H9 (cell line): ENCODE data around the gene COMMD9. TPM values are rescaled to one million over a fixed set of nuclear protein-coding genes. Genes with fewer than 3 reads are reported as not detected.
A peak's percentile ranks its signal among the peaks of the same experiment; 100 is the strongest.

Source experiments
- DNase-seq: peaks from one replicate; pipeline ENCODE4 v3.0.0-alpha.2; 2017
- H2AFZ ChIP-seq: one replicate; pipeline ENCODE4 v1.6.1; 2013; ENCODE audit warnings: mild to moderate bottlenecking, low read length, control low read depth, moderate library complexity
- H2AK5ac ChIP-seq: 2 replicates; pipeline ENCODE4 v1.6.1; 2013; ENCODE audit warnings: low read length, control low read depth, mixed read lengths; ENCODE audit not compliant: insufficient read length
- H2BK120ac ChIP-seq: one replicate; pipeline ENCODE4 v1.6.1; 2013; ENCODE audit warnings: low read depth, mild to moderate bottlenecking, low read length, control low read depth, inconsistent platforms; ENCODE audit not compliant: poor library complexity, severe bottlenecking
- H2BK12ac ChIP-seq: 2 replicates; pipeline ENCODE4 v1.6.1; 2013; ENCODE audit warnings: low read length, control low read depth, mixed read lengths, low read depth; ENCODE audit not compliant: insufficient read length
- H2BK15ac ChIP-seq: 2 replicates; pipeline ENCODE4 v1.6.1; 2013; ENCODE audit warnings: low read depth, low read length, control low read depth
- H2BK20ac ChIP-seq: one replicate; pipeline ENCODE4 v1.6.1; 2013; ENCODE audit warnings: low read depth, mild to moderate bottlenecking, low read length, control low read depth, inconsistent platforms; ENCODE audit not compliant: poor library complexity, severe bottlenecking
- H2BK5ac ChIP-seq: 2 replicates; pipeline ENCODE4 v1.6.1; 2013; ENCODE audit warnings: low read length, control low read depth, mixed read lengths; ENCODE audit not compliant: insufficient read length
- H3K14ac ChIP-seq: 2 replicates; pipeline ENCODE4 v1.6.1; 2013; ENCODE audit warnings: low read length, control low read depth; ENCODE audit not compliant: insufficient read depth
- H3K18ac ChIP-seq: 2 replicates; pipeline ENCODE4 v1.6.1; 2013; ENCODE audit warnings: low read depth, mild to moderate bottlenecking, mixed read lengths, low read length, control low read depth; ENCODE audit not compliant: insufficient read length
- H3K23ac ChIP-seq: 2 replicates; pipeline ENCODE4 v1.6.1; 2013; ENCODE audit warnings: low read length, control low read depth, mixed read lengths, low read depth; ENCODE audit not compliant: insufficient read length
- H3K23me2 ChIP-seq: 2 replicates; pipeline ENCODE4 v1.6.1; 2013; ENCODE audit warnings: low read depth, mild to moderate bottlenecking, mixed read lengths, low read length, control low read depth; ENCODE audit not compliant: insufficient read length, poor library complexity, severe bottlenecking
- H3K27ac ChIP-seq: 2 replicates; pipeline ENCODE4 v1.5.1; 2013; ENCODE audit warnings: low read length, control low read depth, mixed read lengths, low read depth; ENCODE audit not compliant: insufficient read length
- H3K27me3 ChIP-seq: 2 replicates; pipeline ENCODE4 v1.6.1; 2013; ENCODE audit warnings: low read length, control low read depth, inconsistent platforms; ENCODE audit not compliant: insufficient read depth
- H3K4ac ChIP-seq: 2 replicates; pipeline ENCODE4 v1.6.1; 2013; ENCODE audit warnings: low read depth, mild to moderate bottlenecking, control low read depth, inconsistent platforms, low read length, moderate library complexity
- H3K4me1 ChIP-seq: 2 replicates; pipeline ENCODE4 v1.6.1; 2013; ENCODE audit warnings: low read length, control low read depth, inconsistent platforms; ENCODE audit not compliant: insufficient read depth
- H3K4me2 ChIP-seq: 2 replicates; pipeline ENCODE4 v1.6.1; 2013; ENCODE audit warnings: low read length, control low read depth, mixed read lengths; ENCODE audit not compliant: insufficient read length, insufficient read depth
- H3K56ac ChIP-seq: 2 replicates; pipeline ENCODE4 v1.6.1; 2013; ENCODE audit warnings: low read depth, mild to moderate bottlenecking, mixed read lengths, low read length, control low read depth; ENCODE audit not compliant: insufficient read length
- H3K79me1 ChIP-seq: 2 replicates; pipeline ENCODE4 v1.6.1; 2013; ENCODE audit warnings: low read depth, mild to moderate bottlenecking, moderate library complexity, low read length, control low read depth, inconsistent platforms; ENCODE audit not compliant: insufficient read depth, poor library complexity, severe bottlenecking
- H3K79me2 ChIP-seq: 2 replicates; pipeline ENCODE4 v1.6.1; 2013; ENCODE audit warnings: low read length, control low read depth, inconsistent platforms; ENCODE audit not compliant: insufficient read depth
- H3K9ac ChIP-seq: 2 replicates; pipeline ENCODE4 v1.6.1; 2013; ENCODE audit warnings: low read length, control low read depth, mixed read lengths; ENCODE audit not compliant: insufficient read length; ENCODE audit errors: extremely low read depth
- H3K9me3 ChIP-seq: one replicate; pipeline ENCODE4 v1.6.1; 2013; ENCODE audit warnings: low read depth, low read length, inconsistent platforms; ENCODE audit not compliant: control insufficient read depth
- H3T11ph ChIP-seq: one replicate; pipeline ENCODE4 v1.6.1; 2013; ENCODE audit warnings: mild to moderate bottlenecking, low read length, control low read depth, inconsistent platforms
- H4K20me1 ChIP-seq: one replicate; pipeline ENCODE4 v1.6.1; 2013; ENCODE audit not compliant: control insufficient read depth, insufficient read length, insufficient read depth
- H4K5ac ChIP-seq: 2 replicates; pipeline ENCODE4 v1.6.1; 2013; ENCODE audit warnings: low read depth, mild to moderate bottlenecking, mixed read lengths, low read length, control low read depth; ENCODE audit not compliant: insufficient read length
- H4K8ac ChIP-seq: replicated peaks from 2 replicates; pipeline ENCODE4 v1.6.1; 2013; ENCODE audit warnings: low read length, control low read depth, mixed read lengths, low read depth; ENCODE audit not compliant: insufficient read length
- H4K91ac ChIP-seq: 2 replicates; pipeline ENCODE4 v1.6.1; 2013; ENCODE audit warnings: low read depth, mild to moderate bottlenecking, moderate library complexity, mixed read lengths, low read length, control low read depth; ENCODE audit not compliant: insufficient read length
- H3K27ac Mint-ChIP-seq, 3 experiments: 2 replicates in 2 of 3; 3 replicates in 1 of 3; pipeline ENCODE4 v1.8.0; 2020 to 2021; ENCODE audit warnings: mixed read lengths in 3 of 3, mild to moderate bottlenecking in 1 of 3, moderate library complexity in 1 of 3
- H3K27me3 Mint-ChIP-seq: 2 replicates; pipeline ENCODE4 v1.8.0; 2021; ENCODE audit warnings: low read depth, mild to moderate bottlenecking, moderate library complexity, mixed read lengths
- H3K36me3 Mint-ChIP-seq, 3 experiments: 2 replicates in 2 of 3; 3 replicates in 1 of 3; pipeline ENCODE4 v1.8.0; 2020 to 2021; ENCODE audit warnings: low read depth in 3 of 3, mixed read lengths in 3 of 3; ENCODE audit not compliant: insufficient read depth in 1 of 3
- H3K4me1 Mint-ChIP-seq, 2 experiments: 2 replicates each; pipeline ENCODE4 v1.8.0; 2020; ENCODE audit warnings: mixed read lengths in 2 of 2
- H3K4me3 Mint-ChIP-seq, 2 experiments: 2 replicates in 1 of 2; 3 replicates in 1 of 2; pipeline ENCODE4 v1.8.0; 2020 to 2021; ENCODE audit warnings: mild to moderate bottlenecking in 2 of 2, mixed read lengths in 2 of 2, moderate library complexity in 1 of 2
- H3K9me3 Mint-ChIP-seq, 2 experiments: 2 replicates in 1 of 2; 3 replicates in 1 of 2; pipeline ENCODE4 v1.8.0; 2020; ENCODE audit warnings: mild to moderate bottlenecking in 2 of 2, mixed read lengths in 2 of 2, moderate library complexity in 1 of 2
- WGBS: extraction: QIAGEN DNeasy Blood & Tissue Kit; methylation state at CpG from one replicate; pipeline ENCODE4 v1.1.7; 2013; ENCODE audit warnings: missing lambda C conversion rate, low lambda C conversion rate, mixed read lengths; ENCODE audit not compliant: insufficient read length; ENCODE audit errors: extremely low coverage; 5-methylcytosine and 5-hydroxymethylcytosine counted together
- total RNA-seq: library from RNA; stranded (reverse); gene quantifications from 2 replicates; pipeline ENCODE4 v1.2.1, GENCODE V29; 2021
- TF ChIP-seq, protein P1 (sequence below): fragments of 200-600 bp; sonication (generic); conservative IDR thresholded peaks from 3 replicates; pipeline ENCODE4 v1.8.0; 2021; ENCODE audit warnings: antibody characterized with exemption, mild to moderate bottlenecking

COMMD9 gene
- total RNA-seq, 1 experiment from 2014 or later = 47.0 TPM

DNA sequence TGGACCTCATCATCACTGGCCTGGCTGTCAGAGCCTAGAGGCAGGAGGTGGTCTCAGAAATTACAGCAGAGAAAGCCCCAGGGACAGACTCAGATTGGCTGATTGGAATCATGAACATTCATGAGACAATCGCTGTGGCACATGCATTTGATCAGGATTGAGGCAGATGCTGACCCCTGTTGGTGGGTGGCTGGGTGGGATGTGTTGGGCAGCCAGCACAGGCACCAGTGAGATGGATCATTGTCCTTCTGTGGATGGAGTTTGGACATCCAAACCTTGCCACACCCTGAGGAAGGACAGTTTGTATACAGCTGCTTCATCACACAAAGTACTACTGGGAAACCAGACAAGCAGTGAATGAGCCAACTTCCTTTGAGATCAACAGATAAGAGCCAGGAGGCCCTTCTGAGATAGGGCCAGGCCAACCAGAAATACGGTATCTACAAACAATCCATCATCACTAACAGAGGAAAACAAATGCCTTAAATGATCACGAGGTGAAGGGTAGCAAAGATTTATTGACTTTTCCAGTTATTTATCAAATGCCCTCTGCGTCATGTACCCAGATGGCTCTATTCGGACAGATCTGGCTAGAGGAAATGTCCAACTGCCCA, 17.3 kb downstream of the COMMD9 start:
- Histone ChIP-seq H3K4me1 (no peaks in the 10 kb centered on the region), H3K4ac (no peak overlapping the region), H3T11ph (no peak overlapping the region), H3K9ac (no peak overlapping the region), H2AFZ (no peak overlapping the region), H2BK20ac (no peak overlapping the region), H3K23ac (no peak overlapping the region), H4K5ac (no peak overlapping the region), H3K79me1 (no peaks in the 10 kb centered on the region), H4K8ac (no peak overlapping the region), H4K91ac (no peak overlapping the region), H2AK5ac (no peak overlapping the region), H2BK15ac (no peak overlapping the region), H4K20me1 (no peaks in the 10 kb centered on the region), H3K27me3 (no peaks in the 10 kb centered on the region), H3K27ac (no peak overlapping the region), H2BK120ac (no peak overlapping the region), H2BK5ac (no peak overlapping the region), H3K14ac (no peak overlapping the region), H2BK12ac (no peak overlapping the region), H3K23me2 (no peaks in the 10 kb centered on the region), H3K79me2 (no peaks in the 10 kb centered on the region), H3K9me3 (no peaks in the 10 kb centered on the region), H3K4me2 (no peak overlapping the region), H3K56ac (no peak overlapping the region), H3K18ac (no peak overlapping the region)
- H3K4me3 Mint-ChIP-seq = no peak overlapping the region; a peak in 1 of 5 replicates
- DNase-seq = no peak
- peak overlapping the region in 1 of 3 experiments; percentile 44; a peak in 1 of 7 replicates for H3K27ac Mint-ChIP-seq
- no CpG with 5 or more reads among the region's 5 CpGs for WGBS
- H3K27me3 Mint-ChIP-seq = peaks cover 2% of the 10 kb centered on the region; the same call in 1 of the 2 replicates
- no peaks in the 10 kb centered on the region for H3K9me3 Mint-ChIP-seq
- TF ChIP-seq, protein P1, sequence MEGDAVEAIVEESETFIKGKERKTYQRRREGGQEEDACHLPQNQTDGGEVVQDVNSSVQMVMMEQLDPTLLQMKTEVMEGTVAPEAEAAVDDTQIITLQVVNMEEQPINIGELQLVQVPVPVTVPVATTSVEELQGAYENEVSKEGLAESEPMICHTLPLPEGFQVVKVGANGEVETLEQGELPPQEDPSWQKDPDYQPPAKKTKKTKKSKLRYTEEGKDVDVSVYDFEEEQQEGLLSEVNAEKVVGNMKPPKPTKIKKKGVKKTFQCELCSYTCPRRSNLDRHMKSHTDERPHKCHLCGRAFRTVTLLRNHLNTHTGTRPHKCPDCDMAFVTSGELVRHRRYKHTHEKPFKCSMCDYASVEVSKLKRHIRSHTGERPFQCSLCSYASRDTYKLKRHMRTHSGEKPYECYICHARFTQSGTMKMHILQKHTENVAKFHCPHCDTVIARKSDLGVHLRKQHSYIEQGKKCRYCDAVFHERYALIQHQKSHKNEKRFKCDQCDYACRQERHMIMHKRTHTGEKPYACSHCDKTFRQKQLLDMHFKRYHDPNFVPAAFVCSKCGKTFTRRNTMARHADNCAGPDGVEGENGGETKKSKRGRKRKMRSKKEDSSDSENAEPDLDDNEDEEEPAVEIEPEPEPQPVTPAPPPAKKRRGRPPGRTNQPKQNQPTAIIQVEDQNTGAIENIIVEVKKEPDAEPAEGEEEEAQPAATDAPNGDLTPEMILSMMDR = peak; percentile 43; the same call in 2 of the 3 replicates
- peaks cover 7 to 11% (median 9%) of the 10 kb centered on the region in 3 experiments for H3K36me3 Mint-ChIP-seq
- H3K4me1 Mint-ChIP-seq = no peaks in the 10 kb centered on the region; a peak in 1 of 4 replicates
